ENCODE data around the gene GDF10.

GRCh38 chr10:47303866-47304265 lies 3.9 kb downstream of the GDF10 start:
- TF ChIP-seq CTCF (IDR thresholded peaks at IDR 0.05): no peak
- no peak for TF ChIP-seq POLR2AphosphoS5 (IDR thresholded peaks at IDR 0.05)
- no peak for TF ChIP-seq POLR2A (IDR thresholded peaks at IDR 0.05)
